Upper lobe of right lung (tissue), 1 donor: ENCODE measurements around the gene POLQ. TPM values are rescaled to one million over a fixed set of nuclear protein-coding genes. Genes with fewer than 3 reads are reported as not detected.

Source experiments
- ATAC-seq: fragments of 200-7000 bp; cut with Tn5 transposase; one replicate; pipeline ENCODE4 v1.9.1; 2020; ENCODE audit warnings: mild to moderate bottlenecking, moderate library complexity
- DNase-seq: peaks from one replicate; pipeline ENCODE4 v3.0.0-alpha.2; 2020
- H3K27ac ChIP-seq: fragments of 200-600 bp; one replicate; pipeline ENCODE4 v1.8.0; 2022
- H3K27me3 ChIP-seq: fragments of 200-600 bp; one replicate; pipeline ENCODE4 v1.8.0; 2022; ENCODE audit warnings: mild to moderate bottlenecking
- H3K36me3 ChIP-seq: fragments of 200-600 bp; one replicate; pipeline ENCODE4 v1.8.0; 2022
- H3K4me1 ChIP-seq: fragments of 200-600 bp; one replicate; pipeline ENCODE4 v1.8.0; 2022
- H3K4me3 ChIP-seq: fragments of 200-600 bp; one replicate; pipeline ENCODE4 v1.8.0; 2022; ENCODE audit warnings: mild to moderate bottlenecking
- H3K9me3 ChIP-seq: fragments of 200-600 bp; one replicate; pipeline ENCODE4 v1.8.0; 2022
- CTCF ChIP-seq: fragments of 200-600 bp; IDR thresholded peaks from one replicate; pipeline ENCODE4 v1.8.0; 2022; ENCODE audit warnings: antibody characterized with exemption
- intact Hi-C: fragments of 100-400 bp; cut with DNase I; formaldehyde crosslinking; loops from one replicate; pipeline ENCODE4 v1.11.0; 2022
- total RNA-seq: library from RNA; stranded (reverse); fragmentation: NEBNext Ultra II Directional; extraction: Animal tissue kit (Norgen Biotek cat#: 25700); gene quantifications from one replicate; pipeline ENCODE4 v1.2.1, GENCODE V29; 2021
- donor health status: DM: no; HTN: yes; CAD: no; lungs with severe emphysema.

The POLQ gene
- total RNA-seq, 1 donor from 2014 or later, result 0.55 TPM

DNA sequence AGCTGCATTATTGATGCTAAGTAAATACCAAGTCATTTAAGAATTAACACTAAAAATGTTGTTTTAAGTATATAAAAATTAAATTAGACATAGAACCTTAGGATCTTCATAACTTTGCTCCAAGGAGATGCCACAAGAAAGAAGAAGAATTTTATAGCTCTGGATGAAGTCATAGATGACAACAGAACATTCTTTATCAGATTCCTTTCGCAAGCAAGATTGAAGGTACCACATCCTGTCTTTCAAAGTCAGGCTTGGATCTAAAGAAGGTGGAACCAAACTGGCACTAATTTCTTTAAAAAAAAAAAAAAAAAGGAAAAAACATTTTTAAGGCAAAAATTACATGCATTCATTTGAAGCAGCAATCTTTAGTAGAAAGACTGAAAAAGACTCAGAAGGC, 62.5 kb downstream of the POLQ start:
- no peak for TF ChIP-seq CTCF
- H3K36me3 ChIP-seq, result no peaks in the 10 kb centered on the region
- intact Hi-C loops, result no loop called here
- no peak overlapping the region for H3K4me3 ChIP-seq
- no peaks in the 10 kb centered on the region for H3K27me3 ChIP-seq
- H3K27ac ChIP-seq, result no peak overlapping the region
- no peak for DNase-seq
- no peaks in the 10 kb centered on the region for H3K9me3 ChIP-seq
- no peaks in the 10 kb centered on the region for H3K4me1 ChIP-seq
- no peak for ATAC-seq

- ATAC-seq (no peak), DNase-seq (no peak)
- intact Hi-C loops, result no loop called here
- Histone ChIP-seq H3K36me3 (no peaks in the 10 kb centered on the region), H3K27ac (no peak overlapping the region), H3K9me3 (no peaks in the 10 kb centered on the region), H3K4me1 (no peaks in the 10 kb centered on the region), H3K4me3 (no peak overlapping the region), H3K27me3 (no peaks in the 10 kb centered on the region)
- no peak for TF ChIP-seq CTCF
Observed at GRCh38 chr3:121482660-121483059, 63.1 kb downstream of the POLQ start.

DNA sequence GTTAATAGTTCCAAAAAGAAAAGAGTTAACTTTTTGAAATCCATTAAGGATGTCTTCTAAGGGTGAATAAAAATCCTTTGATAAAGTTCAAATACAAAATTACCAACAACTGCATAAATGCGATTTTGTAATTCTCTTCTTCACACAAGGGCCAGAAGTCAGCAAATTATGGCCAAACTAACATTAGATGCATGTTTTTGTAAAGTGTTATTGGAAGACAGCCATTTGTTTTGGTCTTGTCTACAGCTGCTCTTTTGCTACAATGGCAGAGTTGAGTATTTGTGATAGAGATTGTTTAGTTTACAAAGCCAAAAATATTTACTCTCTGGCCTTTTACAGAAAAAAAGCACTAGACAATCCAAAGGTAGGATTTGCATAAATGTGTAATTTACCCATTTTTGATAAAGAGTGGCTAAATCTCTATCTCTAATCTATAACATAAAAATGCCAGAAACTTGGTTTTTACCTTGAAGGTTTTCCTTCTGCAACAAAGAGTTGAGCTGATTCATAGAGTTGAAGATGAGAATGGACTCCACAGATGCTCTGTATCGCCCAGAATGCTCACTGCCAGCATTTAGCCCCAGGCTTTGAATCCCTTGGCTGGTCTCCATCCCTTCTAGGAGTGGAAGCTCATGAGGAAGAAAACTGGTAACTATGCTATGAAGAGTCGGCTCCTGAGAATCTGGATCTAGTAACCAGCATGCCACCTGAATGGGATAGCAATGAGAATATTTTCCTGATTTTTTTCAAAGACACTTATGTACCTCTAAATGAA, 64.5 kb downstream of the POLQ start:
- H3K9me3 ChIP-seq, result no peaks in the 10 kb centered on the region
- no peak overlapping the region for H3K4me3 ChIP-seq
- DNase-seq (no peak), ATAC-seq (no peak)
- no peak overlapping the region for H3K27ac ChIP-seq
- intact Hi-C loops, result no loop called here
- no peak for TF ChIP-seq CTCF
- H3K36me3 ChIP-seq, result no peaks in the 10 kb centered on the region
- no peaks in the 10 kb centered on the region for H3K27me3 ChIP-seq
- no peaks in the 10 kb centered on the region for H3K4me1 ChIP-seq

- H3K4me3 ChIP-seq, result no peak overlapping the region
- no peaks in the 10 kb centered on the region for H3K36me3 ChIP-seq
- TF ChIP-seq CTCF, result no peak
- intact Hi-C loops, result no loop called here
- H3K27ac ChIP-seq, result no peak overlapping the region
- DNase-seq (no peak), ATAC-seq (no peak)
- no peaks in the 10 kb centered on the region for H3K4me1 ChIP-seq
- no peaks in the 10 kb centered on the region for H3K27me3 ChIP-seq
- H3K9me3 ChIP-seq, result no peaks in the 10 kb centered on the region
Observed at GRCh38 chr3:121477589-121477988, 68.2 kb downstream of the POLQ start.

DNA sequence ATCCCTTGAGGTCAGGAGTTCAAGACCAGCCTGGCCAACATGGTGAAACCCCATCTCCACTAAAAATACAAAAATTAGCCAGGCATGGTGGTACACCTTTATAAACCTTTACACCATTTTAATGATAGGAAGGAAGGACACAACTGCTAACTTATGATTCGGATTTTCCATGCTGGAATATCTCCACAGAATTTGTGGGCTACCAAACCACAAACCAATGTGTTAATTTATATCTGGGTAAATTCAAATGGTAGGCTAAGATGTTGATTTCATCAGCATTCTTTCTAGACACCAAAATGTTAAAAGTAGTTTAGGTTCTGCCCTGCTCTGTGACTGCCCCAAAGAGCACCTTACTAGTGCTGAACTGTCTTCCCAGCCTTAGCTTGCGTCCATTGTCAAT, 72.8 kb downstream of the POLQ start:
- intact Hi-C loops, result no loop called here
- ATAC-seq (no peak), DNase-seq (no peak)
- H3K4me1 ChIP-seq, result no peaks in the 10 kb centered on the region
- H3K4me3 ChIP-seq, result no peak overlapping the region
- H3K27me3 ChIP-seq, result no peaks in the 10 kb centered on the region
- TF ChIP-seq CTCF, result no peak
- H3K9me3 ChIP-seq, result no peaks in the 10 kb centered on the region
- H3K36me3 ChIP-seq, result no peaks in the 10 kb centered on the region
- H3K27ac ChIP-seq, result no peak overlapping the region

GRCh38 chr3:121467085-121467484, 78.7 kb downstream of the POLQ start:
- Histone ChIP-seq H3K4me3 (no peak overlapping the region), H3K27ac (no peak overlapping the region), H3K9me3 (no peaks in the 10 kb centered on the region), H3K4me1 (no peaks in the 10 kb centered on the region), H3K27me3 (no peaks in the 10 kb centered on the region), H3K36me3 (no peaks in the 10 kb centered on the region)
- intact Hi-C loops, result no loop called here
- TF ChIP-seq CTCF, result no peak
- no peak for DNase-seq
- no peak for ATAC-seq
